ENCODE measurements around the gene PHC2.

The PHC2 gene

DNA sequence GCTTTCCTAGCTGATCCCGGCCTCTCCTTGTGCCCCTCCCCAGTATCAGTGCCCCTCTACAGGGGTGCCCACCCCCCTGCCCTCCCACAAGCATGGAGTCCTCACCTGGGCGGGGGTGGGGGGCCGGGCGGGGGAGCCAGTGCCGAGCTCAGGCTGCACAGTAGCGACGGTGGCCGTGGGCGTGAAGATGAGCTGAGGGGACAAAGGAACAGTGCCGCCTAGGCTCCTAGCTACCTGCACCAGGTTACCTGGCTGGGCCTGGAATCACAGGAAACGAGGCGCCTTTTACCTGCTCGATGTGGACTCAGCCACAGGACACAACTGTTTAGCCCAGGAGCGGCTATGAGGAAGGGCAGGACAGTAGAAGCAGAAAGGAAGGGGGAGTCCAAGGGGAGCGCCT, 62.5 kb downstream of the PHC2 start:
- Mint-ChIP-seq H3K9me3 (no peaks in the 10 kb centered on the region), H3K4me1 (ENCODE audit: low read depth) (no peaks in the 10 kb centered on the region), H3K4me3 (no peak overlapping the region), H3K27me3 (ENCODE audit: low read depth) (peaks cover 2% of the 10 kb centered on the region), H3K36me3 (ENCODE audit: low read depth) (no peaks in the 10 kb centered on the region), H3K27ac (no peak overlapping the region)

DNA sequence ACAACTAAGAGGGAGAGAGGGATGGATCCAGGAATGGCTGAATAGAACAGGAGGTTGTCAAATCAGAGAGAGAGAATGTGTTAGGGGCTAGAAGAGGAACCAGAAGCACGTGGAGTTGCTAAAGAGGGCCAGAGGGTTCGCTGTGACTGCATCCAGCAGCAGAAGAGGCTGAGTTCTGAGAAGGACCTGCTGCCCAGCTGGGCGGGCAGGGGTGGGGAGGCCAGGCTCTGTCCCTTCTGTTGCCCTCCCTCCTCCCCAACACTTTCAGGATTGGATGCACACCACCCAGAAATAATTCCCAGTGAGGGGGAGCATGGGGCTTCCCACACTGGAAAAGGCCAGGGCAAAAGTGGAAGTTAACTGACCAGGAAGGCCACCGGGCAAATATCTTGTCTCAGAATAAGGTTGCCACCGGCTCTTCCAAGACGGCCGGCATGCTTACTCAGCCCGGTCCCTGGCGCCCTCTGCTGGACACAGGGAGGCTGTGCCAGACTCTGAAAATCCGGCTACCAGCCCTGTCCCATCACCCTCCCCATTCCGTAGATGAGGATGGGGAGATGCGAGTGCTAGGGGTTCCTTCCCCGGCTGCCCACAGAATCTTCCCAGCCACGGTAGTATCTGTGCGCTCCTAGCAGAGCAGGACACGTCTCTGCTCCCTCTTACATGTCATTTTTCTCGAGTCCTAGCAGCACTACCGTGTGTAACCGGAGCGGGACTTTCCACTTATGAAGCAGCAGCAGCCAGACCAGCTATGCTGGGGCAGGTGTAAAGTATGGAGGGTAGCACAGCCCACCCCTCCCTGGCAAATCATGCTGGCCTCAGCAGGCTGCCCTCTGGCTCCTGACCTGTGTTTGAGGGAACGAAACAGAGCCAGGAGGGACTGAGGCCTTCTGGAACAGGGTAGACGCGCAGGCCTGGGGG, 63.1 kb downstream of the PHC2 start:
- Mint-ChIP-seq H3K4me3 (no peak overlapping the region), H3K36me3 (ENCODE audit: low read depth) (no peaks in the 10 kb centered on the region), H3K27me3 (ENCODE audit: low read depth) (no peaks in the 10 kb centered on the region), H3K27ac (no peak overlapping the region), H3K4me1 (ENCODE audit: low read depth) (no peaks in the 10 kb centered on the region), H3K9me3 (no peaks in the 10 kb centered on the region)

DNA sequence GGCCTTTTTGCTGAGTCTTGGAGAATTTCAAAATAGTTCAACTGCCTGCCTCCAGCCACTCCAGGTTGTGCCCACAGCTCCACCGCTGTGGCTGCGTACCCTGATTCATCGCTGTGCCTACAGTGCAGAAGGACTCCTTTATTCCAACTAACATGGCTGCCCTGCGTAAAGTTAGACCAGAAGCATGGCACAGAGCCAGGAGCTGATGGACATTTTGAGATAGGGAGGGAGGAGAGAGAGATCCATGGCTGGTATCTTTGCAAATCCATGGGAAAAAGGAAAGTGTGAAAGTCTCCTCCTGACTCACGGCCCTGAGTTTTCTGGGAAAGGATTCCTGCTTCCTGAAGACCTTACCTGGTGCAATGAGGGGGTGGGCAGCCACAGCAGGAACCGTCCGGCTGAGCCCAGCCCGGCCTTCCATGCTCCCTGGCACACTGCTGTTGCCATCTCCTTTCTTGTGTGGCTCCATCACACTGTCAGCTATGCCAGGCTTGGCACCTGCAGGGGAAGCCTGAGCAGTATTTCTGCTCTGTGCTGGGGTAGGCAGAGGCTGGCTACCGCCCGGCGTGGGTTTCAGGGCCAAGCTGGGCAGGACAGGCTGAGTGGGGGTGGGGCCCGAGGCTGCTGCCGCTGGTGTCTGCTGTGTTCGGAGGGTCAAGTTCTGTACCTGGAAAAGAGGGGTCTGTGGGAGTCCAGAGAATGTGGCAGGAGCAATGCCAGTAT, 64.0 kb downstream of the PHC2 start:
- H3K4me3 Mint-ChIP-seq = no peak overlapping the region
- H3K36me3 Mint-ChIP-seq (ENCODE audit: low read depth) = no peaks in the 10 kb centered on the region
- H3K27ac Mint-ChIP-seq = no peak overlapping the region
- no peaks in the 10 kb centered on the region for H3K27me3 Mint-ChIP-seq (ENCODE audit: low read depth)
- H3K9me3 Mint-ChIP-seq = no peaks in the 10 kb centered on the region
- H3K4me1 Mint-ChIP-seq (ENCODE audit: low read depth) = peaks cover 3% of the 10 kb centered on the region

DNA sequence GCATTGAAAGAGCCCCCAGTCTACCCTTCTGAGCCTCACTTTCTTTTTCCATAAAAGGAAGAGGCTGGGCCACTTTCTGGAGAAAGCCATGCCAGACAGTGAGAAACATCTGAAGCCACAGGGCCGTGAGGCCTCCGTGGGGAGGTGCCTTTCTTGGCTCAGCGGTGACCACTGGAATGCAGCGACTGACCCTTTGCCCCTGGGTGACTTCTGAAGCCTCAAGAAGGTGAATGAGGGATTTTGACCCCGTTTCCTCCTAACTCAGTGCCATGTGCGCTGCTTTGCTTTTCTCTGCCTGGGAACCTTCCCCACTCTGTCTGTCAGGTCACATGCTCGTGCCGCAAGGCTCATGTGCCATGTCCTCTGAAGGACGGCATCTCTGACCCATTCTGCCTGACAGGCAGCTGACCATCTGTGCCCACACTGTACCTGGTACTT, 65.3 kb downstream of the PHC2 start:
- Mint-ChIP-seq H3K4me1 (ENCODE audit: low read depth) (peaks cover 8% of the 10 kb centered on the region), H3K4me3 (no peak overlapping the region)

GRCh38 chr1:33364565-33364918, 66.4 kb downstream of the PHC2 start:
- no peak overlapping the region for H3K4me3 Mint-ChIP-seq
- H3K36me3 Mint-ChIP-seq (ENCODE audit: low read depth) = no peaks in the 10 kb centered on the region
- H3K9me3 Mint-ChIP-seq = no peaks in the 10 kb centered on the region
- H3K4me1 Mint-ChIP-seq (ENCODE audit: low read depth) = peaks cover 8% of the 10 kb centered on the region
- peaks cover 4% of the 10 kb centered on the region for H3K27me3 Mint-ChIP-seq (ENCODE audit: low read depth)
- H3K27ac Mint-ChIP-seq = peak overlapping the region; percentile 2

More for the DNA sequence above, 65.3 kb downstream of the PHC2 start:
- Mint-ChIP-seq H3K36me3 (ENCODE audit: low read depth) (no peaks in the 10 kb centered on the region), H3K27ac (no peak overlapping the region), H3K9me3 (no peaks in the 10 kb centered on the region), H3K27me3 (ENCODE audit: low read depth) (no peaks in the 10 kb centered on the region)

GRCh38 chr1:33363470-33363861, 67.4 kb downstream of the PHC2 start:
- H3K9me3 Mint-ChIP-seq = no peaks in the 10 kb centered on the region
- H3K27ac Mint-ChIP-seq = no peak overlapping the region
- H3K4me3 Mint-ChIP-seq = no peak overlapping the region
- no peaks in the 10 kb centered on the region for H3K36me3 Mint-ChIP-seq (ENCODE audit: low read depth)
- peaks cover 8% of the 10 kb centered on the region for H3K4me1 Mint-ChIP-seq (ENCODE audit: low read depth)
- H3K27me3 Mint-ChIP-seq (ENCODE audit: low read depth) = peaks cover 4% of the 10 kb centered on the region

DNA sequence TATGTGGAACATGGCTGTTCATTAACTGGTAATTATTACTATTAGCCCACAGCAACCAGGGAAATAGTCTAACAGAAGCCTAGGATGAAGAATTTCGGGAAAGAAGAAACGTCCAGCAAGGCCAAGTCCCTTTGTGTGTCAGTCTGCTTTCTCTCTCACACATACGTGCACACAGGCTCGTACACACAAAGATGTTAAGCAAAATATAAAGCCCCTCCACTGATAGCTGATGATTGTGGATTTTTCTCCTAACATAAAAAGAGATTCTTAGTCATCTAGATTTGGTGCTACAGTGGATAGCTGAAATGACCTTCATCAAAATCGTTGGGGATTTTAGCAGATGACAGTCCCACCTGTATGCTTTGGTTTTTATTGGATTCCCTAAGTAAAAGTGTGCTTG, 67.9 kb downstream of the PHC2 start:
- no peaks in the 10 kb centered on the region for H3K9me3 Mint-ChIP-seq
- no peak overlapping the region for H3K27ac Mint-ChIP-seq
- H3K4me3 Mint-ChIP-seq = no peak overlapping the region
- peaks cover 8% of the 10 kb centered on the region for H3K4me1 Mint-ChIP-seq (ENCODE audit: low read depth)
- H3K36me3 Mint-ChIP-seq (ENCODE audit: low read depth) = no peaks in the 10 kb centered on the region
- peaks cover 4% of the 10 kb centered on the region for H3K27me3 Mint-ChIP-seq (ENCODE audit: low read depth)

- Mint-ChIP-seq H3K27me3 (ENCODE audit: low read depth) (peaks cover 4% of the 10 kb centered on the region), H3K9me3 (no peaks in the 10 kb centered on the region), H3K4me3 (no peak overlapping the region), H3K27ac (no peak overlapping the region), H3K36me3 (ENCODE audit: low read depth) (no peaks in the 10 kb centered on the region), H3K4me1 (ENCODE audit: low read depth) (peaks cover 8% of the 10 kb centered on the region)
Observed at GRCh38 chr1:33361532-33362235, 69.2 kb downstream of the PHC2 start.

DNA sequence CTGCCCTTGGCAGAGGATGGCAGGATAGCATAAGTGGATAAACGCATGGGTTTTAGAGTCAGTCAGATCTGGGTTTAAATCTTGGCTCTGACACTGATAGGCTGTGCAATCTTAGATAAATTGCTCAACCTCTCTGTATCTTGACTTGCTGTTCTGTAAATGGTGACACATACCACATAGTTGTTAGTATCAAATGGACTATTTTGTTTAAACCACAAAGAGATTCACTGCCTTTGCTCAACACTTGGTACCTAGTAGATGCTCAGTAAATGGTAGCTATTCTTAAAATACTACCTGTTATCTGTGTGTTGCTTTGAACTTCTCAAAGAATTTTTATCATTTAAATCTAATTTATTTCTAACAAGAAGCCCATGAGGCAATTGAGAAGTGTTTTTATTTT, 70.5 kb downstream of the PHC2 start:
- peaks cover 8% of the 10 kb centered on the region for H3K4me1 Mint-ChIP-seq (ENCODE audit: low read depth)
- H3K27ac Mint-ChIP-seq = no peak overlapping the region
- H3K9me3 Mint-ChIP-seq = no peaks in the 10 kb centered on the region
- H3K27me3 Mint-ChIP-seq (ENCODE audit: low read depth) = peaks cover 4% of the 10 kb centered on the region
- no peaks in the 10 kb centered on the region for H3K36me3 Mint-ChIP-seq (ENCODE audit: low read depth)
- no peak overlapping the region for H3K4me3 Mint-ChIP-seq

DNA sequence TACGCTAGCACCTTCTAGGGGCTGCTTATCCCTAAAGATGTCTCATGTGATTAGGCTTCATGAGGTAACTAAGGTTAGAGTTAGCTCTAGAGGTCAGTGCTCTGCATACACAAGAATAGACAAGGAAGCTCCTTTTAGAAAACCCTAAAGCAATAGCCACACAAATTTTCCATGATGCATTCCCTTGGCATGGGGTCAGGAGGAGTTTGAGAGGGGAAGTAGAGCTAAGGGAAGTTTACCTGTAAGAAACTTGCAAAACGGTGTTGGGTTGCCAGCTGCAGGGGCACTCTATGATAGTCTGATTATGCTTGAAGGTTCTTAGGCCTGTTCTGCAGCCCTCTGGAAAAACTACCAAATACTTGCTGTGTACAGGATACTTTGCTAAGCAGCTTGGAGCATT, 71.0 kb downstream of the PHC2 start:
- H3K9me3 Mint-ChIP-seq = no peaks in the 10 kb centered on the region
- no peak overlapping the region for H3K27ac Mint-ChIP-seq
- no peak overlapping the region for H3K4me3 Mint-ChIP-seq
- H3K27me3 Mint-ChIP-seq (ENCODE audit: low read depth) = peaks cover 4% of the 10 kb centered on the region
- H3K4me1 Mint-ChIP-seq (ENCODE audit: low read depth) = peaks cover 10% of the 10 kb centered on the region
- H3K36me3 Mint-ChIP-seq (ENCODE audit: low read depth) = no peaks in the 10 kb centered on the region

DNA sequence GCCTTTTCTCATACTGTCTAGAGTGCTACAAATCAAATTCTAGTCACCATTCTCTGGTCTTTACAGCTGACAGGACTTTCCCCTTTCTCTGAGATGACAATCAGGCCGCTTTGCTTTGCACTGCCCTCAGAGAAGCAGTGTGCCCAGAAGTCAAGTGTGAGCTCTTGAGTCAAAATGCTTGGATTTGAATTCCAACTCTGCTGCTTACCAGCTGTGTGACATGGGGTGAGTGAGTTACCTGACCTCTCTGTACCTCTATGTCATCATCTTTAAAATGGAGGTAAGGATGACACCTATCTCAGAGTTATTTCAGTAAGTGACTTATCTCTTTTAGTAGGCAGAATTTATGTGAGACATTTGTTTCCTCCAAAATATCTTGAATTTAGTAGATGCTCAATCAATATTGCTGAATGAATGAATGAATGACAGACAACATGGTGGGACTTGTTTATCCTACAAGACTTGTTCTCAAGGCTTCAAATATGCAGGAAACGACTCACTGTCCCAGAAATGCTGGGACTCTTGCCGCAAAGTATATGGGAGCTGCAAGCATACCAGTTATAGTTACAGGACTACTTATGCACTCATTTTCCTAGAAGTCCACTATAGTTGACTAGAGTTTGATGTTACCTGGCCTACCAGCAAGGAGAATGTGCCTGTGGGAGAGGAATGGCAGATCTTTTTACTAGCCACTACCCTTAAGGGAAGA, 71.9 kb downstream of the PHC2 start:
- H3K4me1 Mint-ChIP-seq (ENCODE audit: low read depth) = peaks cover 10% of the 10 kb centered on the region
- no peaks in the 10 kb centered on the region for H3K9me3 Mint-ChIP-seq
- H3K27ac Mint-ChIP-seq = no peak overlapping the region
- H3K4me3 Mint-ChIP-seq = no peak overlapping the region
- no peaks in the 10 kb centered on the region for H3K36me3 Mint-ChIP-seq (ENCODE audit: low read depth)
- peaks cover 4% of the 10 kb centered on the region for H3K27me3 Mint-ChIP-seq (ENCODE audit: low read depth)

- peaks cover 4% of the 10 kb centered on the region for H3K27me3 Mint-ChIP-seq (ENCODE audit: low read depth)
- H3K9me3 Mint-ChIP-seq = no peaks in the 10 kb centered on the region
- H3K4me1 Mint-ChIP-seq (ENCODE audit: low read depth) = peaks cover 10% of the 10 kb centered on the region
- H3K36me3 Mint-ChIP-seq (ENCODE audit: low read depth) = no peaks in the 10 kb centered on the region
- H3K4me3 Mint-ChIP-seq = no peak overlapping the region
- H3K27ac Mint-ChIP-seq = no peak overlapping the region
Observed at GRCh38 chr1:33358114-33358794, 72.6 kb downstream of the PHC2 start.

- H3K27me3 Mint-ChIP-seq (ENCODE audit: low read depth) = peaks cover 4% of the 10 kb centered on the region
- no peak overlapping the region for H3K4me3 Mint-ChIP-seq
- peaks cover 8% of the 10 kb centered on the region for H3K4me1 Mint-ChIP-seq (ENCODE audit: low read depth)
- no peak overlapping the region for H3K27ac Mint-ChIP-seq
- no peaks in the 10 kb centered on the region for H3K36me3 Mint-ChIP-seq (ENCODE audit: low read depth)
- no peaks in the 10 kb centered on the region for H3K9me3 Mint-ChIP-seq
Observed at GRCh38 chr1:33357099-33357498, 73.8 kb downstream of the PHC2 start.
